ENCODE data around the gene DOK4.
A peak's percentile ranks its signal among the peaks of the same experiment; 100 is the strongest.

GRCh38 chr16:57475711-57476339 lies 10.5 kb downstream of the DOK4 start:
- TF ChIP-seq, protein P1, sequence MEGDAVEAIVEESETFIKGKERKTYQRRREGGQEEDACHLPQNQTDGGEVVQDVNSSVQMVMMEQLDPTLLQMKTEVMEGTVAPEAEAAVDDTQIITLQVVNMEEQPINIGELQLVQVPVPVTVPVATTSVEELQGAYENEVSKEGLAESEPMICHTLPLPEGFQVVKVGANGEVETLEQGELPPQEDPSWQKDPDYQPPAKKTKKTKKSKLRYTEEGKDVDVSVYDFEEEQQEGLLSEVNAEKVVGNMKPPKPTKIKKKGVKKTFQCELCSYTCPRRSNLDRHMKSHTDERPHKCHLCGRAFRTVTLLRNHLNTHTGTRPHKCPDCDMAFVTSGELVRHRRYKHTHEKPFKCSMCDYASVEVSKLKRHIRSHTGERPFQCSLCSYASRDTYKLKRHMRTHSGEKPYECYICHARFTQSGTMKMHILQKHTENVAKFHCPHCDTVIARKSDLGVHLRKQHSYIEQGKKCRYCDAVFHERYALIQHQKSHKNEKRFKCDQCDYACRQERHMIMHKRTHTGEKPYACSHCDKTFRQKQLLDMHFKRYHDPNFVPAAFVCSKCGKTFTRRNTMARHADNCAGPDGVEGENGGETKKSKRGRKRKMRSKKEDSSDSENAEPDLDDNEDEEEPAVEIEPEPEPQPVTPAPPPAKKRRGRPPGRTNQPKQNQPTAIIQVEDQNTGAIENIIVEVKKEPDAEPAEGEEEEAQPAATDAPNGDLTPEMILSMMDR (IDR thresholded peaks at IDR 0.05), result peak in 1 of 3 experiments; percentile 21
- no peak for TF ChIP-seq POLR2A (IDR thresholded peaks at IDR 0.05)
- no peak for TF ChIP-seq POLR2AphosphoS5 (IDR thresholded peaks at IDR 0.05; ENCODE audit: insufficient read depth in 1 of 2, low read depth in 1 of 2)

Data from vagina (tissue), 2 donors.